HCT116 (cell line): Measurements from ENCODE around the gene PDGFA. TPM values are rescaled to one million over a fixed set of nuclear protein-coding genes. Genes with fewer than 3 reads are reported as not detected.

Experiments used
- ATAC-seq: fragments of 200-7000 bp; cut with Tn5 transposase; 2 replicates; pipeline ENCODE4 v1.9.1; 2020; ENCODE audit warnings: mild to moderate bottlenecking, moderate library complexity
- BruUV-seq: library from RNA; stranded (reverse); fragments of 400-500 nt; replicated peaks from 2 replicates; lab custom pipeline; 2021; lab: Mats Ljungman, UMichigan
- CTCF ChIA-PET: fragments of 300-600 bp; sonication (Branson Sonifier 250); formaldehyde crosslinking; loops from one replicate; lab custom pipeline; 2021; ENCODE audit warnings: antibody characterized with exemption; lab: Charles Lee
- POLR2A ChIA-PET: fragments of 300-600, 350-600 bp; sonication (Branson Sonifier 250); formaldehyde crosslinking; loops from one replicate; lab custom pipeline; 2021; ENCODE audit warnings: antibody characterized with exemption; lab: Charles Lee
- RAD21 ChIA-PET, 2 experiments: fragments of 300-600 bp; sonication (Branson Sonifier 250); formaldehyde crosslinking; loops; one replicate each; lab custom pipeline; 2023; ENCODE audit warnings: low total read pairs in 2 of 2; ENCODE audit not compliant: uncharacterized antibody in 2 of 2, unreplicated experiment in 2 of 2, low non-redundant PET in 1 of 2; lab: Charles Lee
- DNase-seq: peaks from one replicate; pipeline ENCODE4 v3.0.0-alpha.2; 2010; ENCODE audit warnings: low read depth, low spot score
- H2AFZ ChIP-seq: fragments of 200-600 bp; shearing (Covaris generic), sonication (generic); 2 replicates; pipeline ENCODE4 v1.6.1; 2017; ENCODE audit warnings: low read depth, mixed run types, mixed read lengths, antibody characterized with exemption, low read length; ENCODE audit not compliant: poor library complexity, severe bottlenecking
- H3K27ac ChIP-seq: 2 replicates; pipeline ENCODE4 v1.5.1; 2012; ENCODE audit warnings: low read depth, low read length
- H3K27me3 ChIP-seq: fragments of 200-600 bp; sonication (generic); 2 replicates; pipeline ENCODE4 v1.6.1; 2016; ENCODE audit warnings: mixed run types, low read length, mixed read lengths; ENCODE audit not compliant: insufficient read depth
- H3K36me3 ChIP-seq, 2 experiments: fragments of 200-500 bp in 1 of 2; fragments of 200-600 bp in 1 of 2; sonication (Bioruptor generic) in 1 of 2; sonication (generic) in 1 of 2; 2 replicates each; pipeline versions ENCODE4 v1.5.1 to v1.6.1; 2014 to 2016; ENCODE audit warnings: low read length in 2 of 2, inconsistent platforms in 1 of 2, mixed read lengths in 1 of 2, mixed run types in 1 of 2; ENCODE audit not compliant: insufficient read depth in 2 of 2, control insufficient read depth in 1 of 2
- H3K4me1 ChIP-seq, 2 experiments: fragments of 200-600 bp in 1 of 2; sonication (generic) in 1 of 2; 2 replicates each; pipeline versions ENCODE4 v1.5.1 to v1.6.1; 2012 to 2017; ENCODE audit warnings: low read length in 2 of 2, inconsistent platforms in 1 of 2, mild to moderate bottlenecking in 1 of 2, mixed read lengths in 1 of 2, mixed run types in 1 of 2, moderate library complexity in 1 of 2; ENCODE audit not compliant: insufficient read depth in 2 of 2, control insufficient read depth in 1 of 2
- H3K4me2 ChIP-seq: fragments of 200-600 bp; sonication (generic); 2 replicates; pipeline ENCODE4 v1.6.1; 2017; ENCODE audit warnings: mixed run types, low read length, mixed read lengths
- H3K4me3 ChIP-seq, 2 experiments: fragments of 200-600 bp in 1 of 2; sonication (generic) in 1 of 2; replicated peaks in 1 of 2; 2 replicates each; pipeline ENCODE4 v1.5.1; 2011 to 2016; ENCODE audit warnings: low read length in 2 of 2, control low read depth in 1 of 2, low read depth in 1 of 2, mild to moderate bottlenecking in 1 of 2, mixed read lengths in 1 of 2, mixed run types in 1 of 2
- H3K79me2 ChIP-seq: fragments of 200-600 bp; sonication (generic); 2 replicates; pipeline ENCODE4 v1.6.1; 2017; ENCODE audit warnings: mild to moderate bottlenecking, mixed run types, low read length, moderate library complexity, mixed read lengths; ENCODE audit not compliant: insufficient read depth
- H3K9ac ChIP-seq: fragments of 200-600 bp; sonication (generic); 2 replicates; pipeline ENCODE4 v1.6.1; 2016; ENCODE audit warnings: low read length, mixed read lengths
- H3K9me2 ChIP-seq: fragments of 200-600 bp; sonication (generic), shearing (Covaris generic); 2 replicates; pipeline ENCODE4 v1.6.1; 2017; ENCODE audit warnings: mixed run types, mild to moderate bottlenecking, moderate library complexity; ENCODE audit not compliant: insufficient read depth
- H3K9me3 ChIP-seq, 2 experiments: fragments of 200-500 bp in 1 of 2; fragments of 200-600 bp in 1 of 2; sonication (Bioruptor generic) in 1 of 2; sonication (generic) in 1 of 2; 2 replicates each; pipeline ENCODE4 v1.6.1; 2014 to 2017; ENCODE audit warnings: low read length in 2 of 2, mixed read lengths in 2 of 2, inconsistent platforms in 1 of 2, low read depth in 1 of 2, mild to moderate bottlenecking in 1 of 2, mixed run types in 1 of 2, moderate library complexity in 1 of 2; ENCODE audit not compliant: control insufficient read depth in 1 of 2, insufficient read depth in 1 of 2
- H4K20me1 ChIP-seq: fragments of 200-600 bp; sonication (generic), shearing (Covaris generic); 2 replicates; pipeline ENCODE4 v1.6.1; 2017; ENCODE audit warnings: mixed run types, mild to moderate bottlenecking, moderate library complexity; ENCODE audit not compliant: insufficient read depth
- ATF3 ChIP-seq: IDR thresholded peaks from 2 replicates; pipeline ENCODE4 v1.6.1; 2012
- CBX3 ChIP-seq: IDR thresholded peaks from 2 replicates; pipeline ENCODE4 v1.6.1; 2012; ENCODE audit warnings: low read depth
- CEBPB ChIP-seq: IDR thresholded peaks from 2 replicates; pipeline ENCODE4 v1.6.1; 2012; ENCODE audit warnings: low read depth
- EGR1 ChIP-seq: IDR thresholded peaks from 2 replicates; pipeline ENCODE4 v1.6.1; 2012; ENCODE audit warnings: low read depth
- EZH2phosphoT487 ChIP-seq: fragments of 200-600 bp; IDR thresholded peaks from 2 replicates; pipeline ENCODE4 v1.6.1; 2018; ENCODE audit warnings: antibody characterized with exemption, borderline replicate concordance
- FOSL1 ChIP-seq: IDR thresholded peaks from 2 replicates; pipeline ENCODE4 v1.6.1; 2012; ENCODE audit warnings: low read depth
- POLR2A ChIP-seq: IDR thresholded peaks from 2 replicates; pipeline ENCODE4 v1.7.0; 2011; ENCODE audit warnings: borderline replicate concordance; ENCODE audit not compliant: insufficient read depth, insufficient read length; ENCODE audit errors: extremely low read depth
- REST ChIP-seq: IDR thresholded peaks from 2 replicates; pipeline ENCODE4 v1.6.1; 2012; ENCODE audit warnings: low read depth
- SIN3A ChIP-seq: IDR thresholded peaks from 2 replicates; pipeline ENCODE4 v1.6.1; 2012; ENCODE audit warnings: low read depth
- SP1 ChIP-seq: IDR thresholded peaks from 2 replicates; pipeline ENCODE4 v1.6.1; 2012; ENCODE audit warnings: low read depth
- SRF ChIP-seq: IDR thresholded peaks from 2 replicates; pipeline ENCODE4 v1.6.1; 2012; ENCODE audit warnings: low read depth
- TCF7L2 ChIP-seq: IDR thresholded peaks from 2 replicates; pipeline ENCODE4 v1.7.0; 2011; ENCODE audit warnings: borderline replicate concordance, inconsistent platforms; ENCODE audit not compliant: insufficient read depth, insufficient read length; ENCODE audit errors: extremely low read depth
- ZFX ChIP-seq: fragments of 450-650 bp; IDR thresholded peaks from 2 replicates; pipeline ENCODE4 v1.6.1; 2017
- ZNF274 ChIP-seq: fragments of 200-500 bp; sonication (Bioruptor generic); IDR thresholded peaks from 2 replicates; pipeline ENCODE4 v1.6.1; 2014; ENCODE audit warnings: mild to moderate bottlenecking, low read depth, low read length, inconsistent platforms
- intact Hi-C: fragments of 100-400 bp; cut with micrococcal nuclease; formaldehyde crosslinking; loops from 2 replicates; pipeline ENCODE4 v1.10.0; 2022
- total RNA-seq: library from RNA; stranded (reverse); gene quantifications from one replicate; pipeline ENCODE4 v1.2.1, GENCODE V29; 2021; ENCODE audit not compliant: unreplicated experiment

PDGFA gene
- total RNA-seq, 1 experiment from 2014 or later, result 44.7 TPM

GRCh38 chr7:553636-554111 is 34.0 kb upstream of the PDGFA start:
- no peak overlapping the region for H2AFZ ChIP-seq
- TF ChIP-seq ZFX (no peak), ZNF274 (no peak), FOSL1 (no peak), EZH2phosphoT487 (no peak), SIN3A (no peak), SP1 (no peak), SRF (no peak), REST (no peak), CEBPB (no peak), TCF7L2 (no peak), ATF3 (no peak), EGR1 (no peak), POLR2A (no peak), CBX3 (no peak)
- TF ChIP-seq, all 23 proteins: peak for 0
- Histone ChIP-seq H3K4me1 (no peaks in the 10 kb centered on the region), H3K4me2 (no peak overlapping the region), H3K9me2 (no peaks in the 10 kb centered on the region), H3K9me3 (peaks cover 0 to 4% of the 10 kb centered on the region in 2 experiments; a peak in 1 of 4 replicates), H3K27ac (no peak overlapping the region), H3K9ac (no peak overlapping the region), H3K4me3 (no peak overlapping the region), H3K36me3 (no peaks in the 10 kb centered on the region), H4K20me1 (no peaks in the 10 kb centered on the region), H3K79me2 (no peaks in the 10 kb centered on the region), H3K27me3 (no peaks in the 10 kb centered on the region)
- ATAC-seq, result no peak
- ChIA-PET CTCF (no interaction called here), RAD21 (no interaction called here), POLR2A (no interaction called here)
- DNase-seq, result no peak
- no TSS peak for BruUV-seq
- intact Hi-C loops, result no loop called here
